Activated CD4-positive, alpha-beta memory T cell treated with anti-CD3 and anti-CD28 coated beads for 36 hours (primary cell): ENCODE data around the gene GRIP2. TPM values are rescaled to one million over a fixed set of nuclear protein-coding genes. Genes with fewer than 3 reads are reported as not detected.

ENCODE experiments used
- CTCF ChIA-PET: fragments of 350-600 bp; sonication (Branson Sonifier 250); formaldehyde crosslinking; loops from one replicate; lab custom pipeline; 2021; ENCODE audit warnings: antibody characterized with exemption, inconsistent platforms; lab: Charles Lee
- POLR2A ChIA-PET: fragments of 350-600 bp; sonication (Branson Sonifier 250); formaldehyde crosslinking; loops from one replicate; lab custom pipeline; 2021; ENCODE audit warnings: antibody characterized with exemption; lab: Charles Lee
- DNase-seq: peaks from one replicate; pipeline ENCODE4 v3.0.0-alpha.2; 2020
- H3K27ac Mint-ChIP-seq: one replicate; pipeline ENCODE4 v1.8.0; 2021; ENCODE audit warnings: mixed read lengths
- H3K27me3 Mint-ChIP-seq: one replicate; pipeline ENCODE4 v1.8.0; 2021; ENCODE audit warnings: mixed read lengths
- H3K36me3 Mint-ChIP-seq: one replicate; pipeline ENCODE4 v1.8.0; 2021; ENCODE audit warnings: mixed read lengths
- H3K4me1 Mint-ChIP-seq: one replicate; pipeline ENCODE4 v1.8.0; 2021; ENCODE audit warnings: low read depth, mixed read lengths
- H3K4me3 Mint-ChIP-seq: one replicate; pipeline ENCODE4 v1.8.0; 2021; ENCODE audit warnings: mild to moderate bottlenecking, mixed read lengths
- H3K9me3 Mint-ChIP-seq: one replicate; pipeline ENCODE4 v1.8.0; 2021; ENCODE audit warnings: mixed read lengths
- intact Hi-C: fragments of 100-400 bp; cut with micrococcal nuclease; formaldehyde crosslinking; loops from one replicate; pipeline ENCODE4 v1.15.1; 2023
- total RNA-seq, 2 experiments: library from RNA; stranded (reverse); gene quantifications; one replicate each; pipeline ENCODE4 v1.2.3, GENCODE V29; 2021

GRIP2 gene
- total RNA-seq, 2 experiments from 2014 or later, result not detected

- ChIA-PET POLR2A (no interaction called here), CTCF (interaction anchor here (5.8 kb wide), 1 partner anchor 34 kb away, joined by 41 read pairs; no protein-coding TSS in a partner anchor)
- intact Hi-C loops, result loop anchor here (5.0 kb wide), 1 partner anchor 648 kb away; no protein-coding TSS in a partner anchor
- no peak for DNase-seq
- H3K36me3 Mint-ChIP-seq, result no peaks in the 10 kb centered on the region
- H3K9me3 Mint-ChIP-seq, result no peaks in the 10 kb centered on the region
- H3K27me3 Mint-ChIP-seq, result peaks cover 15% of the 10 kb centered on the region
- no peak overlapping the region for H3K27ac Mint-ChIP-seq
- no peak overlapping the region for H3K4me3 Mint-ChIP-seq
- H3K4me1 Mint-ChIP-seq, result no peaks in the 10 kb centered on the region
Observed at GRCh38 chr3:14545251-14545635, 5.1 kb upstream of the GRIP2 start.

GRCh38 chr3:14544282-14545250 is 4.4 kb upstream of the GRIP2 start:
- Mint-ChIP-seq H3K4me3 (no peak overlapping the region), H3K9me3 (no peaks in the 10 kb centered on the region), H3K4me1 (no peaks in the 10 kb centered on the region), H3K27me3 (peaks cover 14% of the 10 kb centered on the region), H3K27ac (no peak overlapping the region), H3K36me3 (no peaks in the 10 kb centered on the region)
- DNase-seq, result no peak
- intact Hi-C loops, result loop anchor here (5.0 kb wide), 1 partner anchor 647 kb away; no protein-coding TSS in a partner anchor
- POLR2A ChIA-PET, result no interaction called here
- CTCF ChIA-PET, result no interaction called here

GRCh38 chr3:14543446-14543845 is 3.3 kb upstream of the GRIP2 start:
- intact Hi-C loops, result no loop called here
- ChIA-PET CTCF (no interaction called here), POLR2A (no interaction called here)
- Mint-ChIP-seq H3K4me3 (no peak overlapping the region), H3K36me3 (no peaks in the 10 kb centered on the region), H3K4me1 (no peaks in the 10 kb centered on the region), H3K27me3 (peaks cover 10% of the 10 kb centered on the region), H3K27ac (no peak overlapping the region), H3K9me3 (no peaks in the 10 kb centered on the region)
- no peak for DNase-seq

GRCh38 chr3:14542656-14543055 is 2.5 kb upstream of the GRIP2 start:
- Mint-ChIP-seq H3K4me3 (no peak overlapping the region), H3K9me3 (no peaks in the 10 kb centered on the region), H3K27ac (no peak overlapping the region), H3K27me3 (peaks cover 8% of the 10 kb centered on the region), H3K4me1 (no peaks in the 10 kb centered on the region), H3K36me3 (no peaks in the 10 kb centered on the region)
- DNase-seq, result no peak
- POLR2A ChIA-PET, result no interaction called here
- CTCF ChIA-PET, result no interaction called here
- intact Hi-C loops, result no loop called here

- CTCF ChIA-PET, result no interaction called here
- intact Hi-C loops, result no loop called here
Observed at GRCh38 chr3:14541646-14542045, 1.5 kb upstream of the GRIP2 start.

GRCh38 chr3:14540821-14541385 is 761 bp upstream of the GRIP2 start:
- no peak overlapping the region for H3K4me3 Mint-ChIP-seq
- no peaks in the 10 kb centered on the region for H3K4me1 Mint-ChIP-seq
- no peak for DNase-seq
- ChIA-PET POLR2A (no interaction called here), CTCF (no interaction called here)
- H3K9me3 Mint-ChIP-seq, result no peaks in the 10 kb centered on the region
- H3K27ac Mint-ChIP-seq, result no peak overlapping the region
- H3K36me3 Mint-ChIP-seq, result no peaks in the 10 kb centered on the region
- H3K27me3 Mint-ChIP-seq, result peaks cover 2% of the 10 kb centered on the region
- intact Hi-C loops, result no loop called here

More at GRCh38 chr3:14541646-14542045, 1.5 kb upstream of the GRIP2 start:
- no peak for DNase-seq
- H3K9me3 Mint-ChIP-seq, result no peaks in the 10 kb centered on the region
- H3K27me3 Mint-ChIP-seq, result peaks cover 6% of the 10 kb centered on the region
- H3K4me3 Mint-ChIP-seq, result no peak overlapping the region
- no peak overlapping the region for H3K27ac Mint-ChIP-seq
- POLR2A ChIA-PET, result no interaction called here
- H3K4me1 Mint-ChIP-seq, result no peaks in the 10 kb centered on the region
- H3K36me3 Mint-ChIP-seq, result no peaks in the 10 kb centered on the region

GRCh38 chr3:14539384-14539741 is 779 bp downstream of the GRIP2 start:
- intact Hi-C loops, result no loop called here

GRCh38 chr3:14538451-14539088 is 1.6 kb downstream of the GRIP2 start:
- Mint-ChIP-seq H3K4me3 (no peak overlapping the region), H3K27ac (no peak overlapping the region), H3K9me3 (no peaks in the 10 kb centered on the region), H3K36me3 (no peaks in the 10 kb centered on the region), H3K27me3 (no peaks in the 10 kb centered on the region), H3K4me1 (no peaks in the 10 kb centered on the region)
- ChIA-PET CTCF (interaction anchor here (1.1 kb wide), 1 partner anchor 32 kb away, joined by 3 read pairs; no protein-coding TSS in a partner anchor), POLR2A (no interaction called here)
- intact Hi-C loops, result no loop called here
- DNase-seq, result no peak

More at GRCh38 chr3:14539384-14539741, 779 bp downstream of the GRIP2 start:
- Mint-ChIP-seq H3K36me3 (no peaks in the 10 kb centered on the region), H3K27ac (no peak overlapping the region), H3K4me3 (no peak overlapping the region), H3K27me3 (no peaks in the 10 kb centered on the region), H3K9me3 (no peaks in the 10 kb centered on the region), H3K4me1 (no peaks in the 10 kb centered on the region)
- ChIA-PET CTCF (interaction anchor here (1.1 kb wide), 1 partner anchor 32 kb away, joined by 3 read pairs; no protein-coding TSS in a partner anchor), POLR2A (no interaction called here)
- DNase-seq, result no peak

GRCh38 chr3:14537590-14538450 is 2.3 kb downstream of the GRIP2 start:
- ChIA-PET CTCF (no interaction called here), POLR2A (no interaction called here)
- H3K36me3 Mint-ChIP-seq, result no peaks in the 10 kb centered on the region
- intact Hi-C loops, result no loop called here
- no peak overlapping the region for H3K27ac Mint-ChIP-seq
- H3K4me1 Mint-ChIP-seq, result no peaks in the 10 kb centered on the region
- H3K4me3 Mint-ChIP-seq, result no peak overlapping the region
- no peak for DNase-seq
- H3K27me3 Mint-ChIP-seq, result peaks cover 2% of the 10 kb centered on the region
- H3K9me3 Mint-ChIP-seq, result no peaks in the 10 kb centered on the region

GRCh38 chr3:14536837-14537589 is 3.1 kb downstream of the GRIP2 start:
- DNase-seq, result no peak
- peaks cover 7% of the 10 kb centered on the region for H3K27me3 Mint-ChIP-seq
- intact Hi-C loops, result no loop called here
- H3K27ac Mint-ChIP-seq, result no peak overlapping the region
- no peaks in the 10 kb centered on the region for H3K4me1 Mint-ChIP-seq
- no peaks in the 10 kb centered on the region for H3K36me3 Mint-ChIP-seq
- H3K9me3 Mint-ChIP-seq, result no peaks in the 10 kb centered on the region
- no peak overlapping the region for H3K4me3 Mint-ChIP-seq
- ChIA-PET CTCF (no interaction called here), POLR2A (no interaction called here)
